Measurements from ENCODE around the gene C12orf75.

GRCh38 chr12:105348561-105348960 is 18.1 kb downstream of the C12orf75 start:
- TF ChIP-seq CTCF (IDR thresholded peaks at IDR 0.05) = no peak
- no peak for TF ChIP-seq POLR2A (IDR thresholded peaks at IDR 0.05)
